Chondrocyte (in vitro differentiated cells): Measurements from ENCODE around the gene CD247. TPM values are rescaled to one million over a fixed set of nuclear protein-coding genes. Genes with fewer than 3 reads are reported as not detected.

Experiments used
- DNase-seq: peaks from one replicate; pipeline ENCODE4 v3.0.0; 2021; ENCODE audit warnings: mixed read lengths, low spot score
- H3K27ac Mint-ChIP-seq: one replicate; pipeline ENCODE4 v1.8.0; 2021; ENCODE audit warnings: mild to moderate bottlenecking, moderate library complexity, mixed read lengths; ENCODE audit not compliant: unreplicated experiment
- H3K27me3 Mint-ChIP-seq: 2 replicates; pipeline ENCODE4 v1.8.0; 2021; ENCODE audit warnings: low read depth, mixed read lengths
- H3K36me3 Mint-ChIP-seq: 2 replicates; pipeline ENCODE4 v1.8.0; 2021; ENCODE audit warnings: low read depth, mixed read lengths
- H3K4me1 Mint-ChIP-seq: 2 replicates; pipeline ENCODE4 v1.8.0; 2021; ENCODE audit warnings: low read depth, mild to moderate bottlenecking, mixed read lengths
- H3K4me3 Mint-ChIP-seq: one replicate; pipeline ENCODE4 v1.8.0; 2021; ENCODE audit warnings: mild to moderate bottlenecking, moderate library complexity, mixed read lengths; ENCODE audit not compliant: unreplicated experiment
- H3K9me3 Mint-ChIP-seq: 2 replicates; pipeline ENCODE4 v1.8.0; 2021; ENCODE audit warnings: low read depth, mixed read lengths
- CTCF ChIP-seq: fragments of 200-600 bp; sonication (generic); IDR thresholded peaks from 2 replicates; pipeline ENCODE4 v1.5.0; 2021; ENCODE audit warnings: antibody characterized with exemption, mild to moderate bottlenecking, moderate library complexity
- total RNA-seq: library from RNA; stranded (reverse); gene quantifications from 3 replicates; pipeline ENCODE4 v1.2.1, GENCODE V29; 2021

Gene CD247
- total RNA-seq, 1 donor from 2014 or later, result not detected

DNA sequence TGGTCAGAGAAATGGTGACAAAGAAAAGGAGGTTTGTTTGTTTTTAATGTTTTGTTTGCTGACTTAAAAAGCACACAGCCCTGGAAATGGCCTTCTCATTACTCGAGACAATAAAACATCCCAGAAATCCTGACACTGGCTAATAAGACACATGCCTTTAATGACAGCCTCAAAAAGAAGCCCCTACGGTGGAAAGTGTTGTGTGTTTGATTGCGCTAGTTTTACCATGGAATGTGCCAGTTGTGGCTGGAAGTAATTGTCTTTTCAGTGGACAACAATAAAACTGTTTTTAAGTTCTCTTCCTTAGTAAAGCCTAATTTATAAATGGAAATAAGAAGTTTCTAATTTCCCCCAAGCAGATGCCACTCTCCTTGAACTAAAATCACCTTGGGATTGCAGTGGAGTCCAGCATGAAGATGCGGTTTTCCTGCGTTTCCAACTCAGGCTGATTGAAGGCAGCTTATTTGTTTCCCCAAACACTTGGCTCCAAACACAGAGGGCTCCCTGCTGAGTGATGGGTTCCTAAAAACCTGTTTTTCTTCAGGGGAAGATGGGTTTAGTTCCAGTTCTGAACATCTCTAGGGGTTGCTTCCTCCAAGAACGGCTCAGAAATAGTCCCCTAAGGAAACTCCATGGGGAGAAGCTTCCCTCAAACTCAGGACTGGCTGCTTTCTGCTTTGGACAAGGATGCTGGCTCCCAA is 54.3 kb downstream of the CD247 start:
- Mint-ChIP-seq H3K9me3 (no peaks in the 10 kb centered on the region), H3K36me3 (no peaks in the 10 kb centered on the region), H3K4me1 (no peaks in the 10 kb centered on the region), H3K27me3 (peaks cover 8% of the 10 kb centered on the region), H3K4me3 (no peak overlapping the region), H3K27ac (no peak overlapping the region)
- DNase-seq, result no peak
- no peak for TF ChIP-seq CTCF

DNA sequence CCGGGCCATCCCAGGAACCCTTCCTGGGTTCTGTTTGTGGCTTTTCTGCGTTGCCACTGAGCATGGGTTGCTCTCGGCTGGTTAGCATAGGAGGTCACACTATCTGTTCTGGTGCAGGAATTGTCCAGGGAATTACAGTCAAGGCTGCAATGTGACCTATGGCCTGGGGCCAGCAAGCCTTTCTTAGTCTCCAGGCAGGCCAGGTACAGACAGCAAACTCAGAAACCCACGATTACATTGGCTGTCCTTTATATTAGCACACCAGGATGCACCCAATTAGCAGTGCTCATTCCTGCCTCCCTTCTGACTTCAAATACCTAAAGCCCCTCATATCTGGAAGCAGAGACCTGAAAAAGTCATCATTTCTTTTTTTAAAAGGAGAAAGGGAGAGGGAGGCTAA is 55.2 kb downstream of the CD247 start:
- H3K4me1 Mint-ChIP-seq, result no peaks in the 10 kb centered on the region
- H3K27ac Mint-ChIP-seq, result no peak overlapping the region
- no peaks in the 10 kb centered on the region for H3K36me3 Mint-ChIP-seq
- TF ChIP-seq CTCF, result no peak
- H3K4me3 Mint-ChIP-seq, result no peak overlapping the region
- no peaks in the 10 kb centered on the region for H3K9me3 Mint-ChIP-seq
- H3K27me3 Mint-ChIP-seq, result peaks cover 6% of the 10 kb centered on the region
- DNase-seq, result no peak

GRCh38 chr1:167462341-167462740 is 56.0 kb downstream of the CD247 start:
- H3K9me3 Mint-ChIP-seq, result no peaks in the 10 kb centered on the region

DNA sequence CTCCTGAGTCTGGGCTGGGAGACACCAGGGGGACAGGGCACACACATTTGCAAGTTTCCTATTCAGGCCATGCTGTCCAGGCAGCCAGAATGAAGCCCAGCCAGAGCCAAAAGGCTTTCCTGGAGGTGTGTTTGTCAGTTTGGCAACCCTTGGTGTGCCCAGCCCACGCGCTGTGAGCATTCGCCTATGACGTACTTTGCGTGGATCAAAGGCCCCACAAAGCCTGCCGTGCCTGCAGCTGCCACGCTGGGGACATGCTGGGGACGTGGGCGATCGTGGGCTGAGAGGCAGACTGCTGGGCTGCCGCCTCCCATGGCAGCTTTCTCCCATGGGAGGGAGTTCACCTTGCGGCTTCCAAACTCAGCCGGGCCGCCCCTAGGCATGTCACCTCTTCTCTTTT is 57.5 kb downstream of the CD247 start:
- no peak overlapping the region for H3K4me3 Mint-ChIP-seq
- H3K36me3 Mint-ChIP-seq, result no peaks in the 10 kb centered on the region
- TF ChIP-seq CTCF, result no peak
- no peak overlapping the region for H3K27ac Mint-ChIP-seq
- no peak for DNase-seq
- peaks cover 4% of the 10 kb centered on the region for H3K4me1 Mint-ChIP-seq
- peaks cover 6% of the 10 kb centered on the region for H3K27me3 Mint-ChIP-seq
- no peaks in the 10 kb centered on the region for H3K9me3 Mint-ChIP-seq

More at GRCh38 chr1:167462341-167462740, 56.0 kb downstream of the CD247 start:
- peaks cover 6% of the 10 kb centered on the region for H3K27me3 Mint-ChIP-seq
- DNase-seq, result no peak
- H3K4me1 Mint-ChIP-seq, result no peaks in the 10 kb centered on the region
- no peak overlapping the region for H3K27ac Mint-ChIP-seq
- no peak for TF ChIP-seq CTCF
- H3K4me3 Mint-ChIP-seq, result no peak overlapping the region
- no peaks in the 10 kb centered on the region for H3K36me3 Mint-ChIP-seq

DNA sequence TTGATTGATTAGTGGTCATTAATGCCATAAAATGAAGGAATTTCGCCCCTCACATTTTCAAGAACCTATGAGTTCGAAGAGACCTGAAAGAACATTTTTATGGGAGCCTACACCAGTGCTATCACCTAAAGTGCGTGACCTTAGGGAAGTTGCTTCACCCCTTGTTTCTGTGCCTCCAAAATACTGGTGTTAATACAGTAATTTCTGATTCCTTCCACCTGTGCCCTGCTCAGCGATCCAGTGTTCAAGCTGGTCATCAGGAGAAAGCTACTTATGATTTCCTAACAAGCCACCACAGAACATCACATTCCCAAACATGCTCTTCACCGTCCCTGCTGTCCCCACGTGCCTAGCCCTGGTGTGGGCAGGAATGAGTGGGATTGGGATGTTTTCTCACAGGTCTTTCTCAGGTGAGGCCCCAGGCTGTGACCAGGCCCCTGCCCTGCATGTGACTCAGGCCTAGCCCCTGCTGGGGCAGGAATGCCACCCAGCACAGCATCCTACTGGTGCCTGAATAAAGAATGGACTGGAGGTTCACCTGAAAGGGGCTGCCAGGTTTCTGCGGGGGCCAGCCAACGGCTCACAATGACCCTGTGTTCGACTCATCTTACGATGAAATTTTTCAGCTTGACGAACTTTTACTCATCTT is 60.3 kb downstream of the CD247 start:
- no peak overlapping the region for H3K27ac Mint-ChIP-seq
- H3K9me3 Mint-ChIP-seq, result no peaks in the 10 kb centered on the region
- no peak overlapping the region for H3K4me3 Mint-ChIP-seq
- peaks cover 3% of the 10 kb centered on the region for H3K27me3 Mint-ChIP-seq
- H3K36me3 Mint-ChIP-seq, result no peaks in the 10 kb centered on the region
- peaks cover 8% of the 10 kb centered on the region for H3K4me1 Mint-ChIP-seq
- TF ChIP-seq CTCF, result no peak
- no peak for DNase-seq
